ENCODE data around the gene TEX14.

DNA sequence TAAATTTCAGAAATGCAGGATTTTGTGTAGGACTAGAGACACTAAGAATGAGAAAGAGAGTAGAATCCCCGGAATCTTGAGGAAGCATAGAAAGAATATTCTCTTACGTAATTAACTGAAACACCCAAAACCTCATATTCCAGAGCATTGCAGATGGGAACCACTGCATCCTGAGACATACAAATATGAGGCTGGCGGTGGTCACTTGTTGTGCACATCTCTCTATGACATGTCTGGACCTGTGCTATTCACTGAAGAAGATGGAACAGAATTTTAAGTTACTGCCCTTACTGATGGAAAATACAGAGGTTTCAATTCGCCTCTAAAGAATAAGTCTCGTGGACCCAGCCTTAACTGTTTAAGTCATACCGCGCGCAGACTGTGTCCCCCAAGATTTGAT lies 1.4 kb upstream of the TEX14 start:
- TF ChIP-seq, protein P1, sequence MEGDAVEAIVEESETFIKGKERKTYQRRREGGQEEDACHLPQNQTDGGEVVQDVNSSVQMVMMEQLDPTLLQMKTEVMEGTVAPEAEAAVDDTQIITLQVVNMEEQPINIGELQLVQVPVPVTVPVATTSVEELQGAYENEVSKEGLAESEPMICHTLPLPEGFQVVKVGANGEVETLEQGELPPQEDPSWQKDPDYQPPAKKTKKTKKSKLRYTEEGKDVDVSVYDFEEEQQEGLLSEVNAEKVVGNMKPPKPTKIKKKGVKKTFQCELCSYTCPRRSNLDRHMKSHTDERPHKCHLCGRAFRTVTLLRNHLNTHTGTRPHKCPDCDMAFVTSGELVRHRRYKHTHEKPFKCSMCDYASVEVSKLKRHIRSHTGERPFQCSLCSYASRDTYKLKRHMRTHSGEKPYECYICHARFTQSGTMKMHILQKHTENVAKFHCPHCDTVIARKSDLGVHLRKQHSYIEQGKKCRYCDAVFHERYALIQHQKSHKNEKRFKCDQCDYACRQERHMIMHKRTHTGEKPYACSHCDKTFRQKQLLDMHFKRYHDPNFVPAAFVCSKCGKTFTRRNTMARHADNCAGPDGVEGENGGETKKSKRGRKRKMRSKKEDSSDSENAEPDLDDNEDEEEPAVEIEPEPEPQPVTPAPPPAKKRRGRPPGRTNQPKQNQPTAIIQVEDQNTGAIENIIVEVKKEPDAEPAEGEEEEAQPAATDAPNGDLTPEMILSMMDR (IDR thresholded peaks at IDR 0.05): no peak
- TF ChIP-seq POLR2A (IDR thresholded peaks at IDR 0.05): no peak
- TF ChIP-seq EP300 (IDR thresholded peaks at IDR 0.05): no peak
